CD4-positive, alpha-beta T cell treated with Interleukin-2 at 100 ng/mL for 4 hours (primary cell): ENCODE data around the gene RFX2.
"Not testable (repeated sequence)": the region's sequence is repeated elsewhere in the genome, so short reads cannot be mapped to it uniquely, and the experiment has no call there.

ENCODE experiments used
- DNase-seq: peaks from one replicate; pipeline ENCODE4 v3.0.0-alpha.2; 2020; ENCODE audit warnings: low spot score

RFX2 gene

GRCh38 chr19:5990289-5990797, 120.0 kb downstream of the RFX2 start:
- no peak for DNase-seq

GRCh38 chr19:5989388-5990074, 120.8 kb downstream of the RFX2 start:
- no peak for DNase-seq

GRCh38 chr19:5988517-5989387, 121.5 kb downstream of the RFX2 start:
- no peak for DNase-seq

GRCh38 chr19:5987077-5987818, 123.1 kb downstream of the RFX2 start:
- peak; percentile 80 for DNase-seq

GRCh38 chr19:5985837-5986236, 124.5 kb downstream of the RFX2 start:
- not testable (repeated sequence) for DNase-seq

GRCh38 chr19:5985098-5985783, 125.1 kb downstream of the RFX2 start:
- no peak for DNase-seq

GRCh38 chr19:5984600-5984999, 125.7 kb downstream of the RFX2 start:
- DNase-seq, result no peak

GRCh38 chr19:5983367-5983955, 126.8 kb downstream of the RFX2 start:
- DNase-seq, result no peak

GRCh38 chr19:5978606-5979552, 131.4 kb downstream of the RFX2 start:
- DNase-seq, result no peak

GRCh38 chr19:5977785-5978605, 132.3 kb downstream of the RFX2 start, which contains the start of gene RANBP3:
Gene RANBP3 (minus strand): TSS chr19:5978140. CDS start chr19:5978082, 58 bp downstream.
- peak; percentile 99 for DNase-seq

GRCh38 chr19:5977222-5977784, 133.0 kb downstream of the RFX2 start:
- DNase-seq, result no peak

- DNase-seq, result no peak
Measured at GRCh38 chr19:5976768-5977167, 133.5 kb downstream of the RFX2 start.

- no peak for DNase-seq
Measured at GRCh38 chr19:5975388-5975728, 134.9 kb downstream of the RFX2 start.

- DNase-seq, result peak; percentile 48
Measured at GRCh38 chr19:5974721-5975387, 135.4 kb downstream of the RFX2 start.

- DNase-seq, result no peak
Measured at GRCh38 chr19:5973867-5974635, 136.2 kb downstream of the RFX2 start.

- no peak for DNase-seq
Measured at GRCh38 chr19:5973376-5973775, 136.9 kb downstream of the RFX2 start.

GRCh38 chr19:5972355-5972731, 138.0 kb downstream of the RFX2 start:
- no peak for DNase-seq
